GM12874 (cell line): ENCODE data around the gene ZNF212.
A peak's percentile ranks its signal among the peaks of the same experiment; 100 is the strongest.

Source experiments
- TF ChIP-seq, protein P1 (sequence below): IDR thresholded peaks from 2 replicates; pipeline ENCODE4 v1.5.1; 2011; ENCODE audit warnings: low read depth, mild to moderate bottlenecking, control low read depth, low read length, moderate library complexity; ENCODE audit not compliant: insufficient read depth

Gene ZNF212

DNA sequence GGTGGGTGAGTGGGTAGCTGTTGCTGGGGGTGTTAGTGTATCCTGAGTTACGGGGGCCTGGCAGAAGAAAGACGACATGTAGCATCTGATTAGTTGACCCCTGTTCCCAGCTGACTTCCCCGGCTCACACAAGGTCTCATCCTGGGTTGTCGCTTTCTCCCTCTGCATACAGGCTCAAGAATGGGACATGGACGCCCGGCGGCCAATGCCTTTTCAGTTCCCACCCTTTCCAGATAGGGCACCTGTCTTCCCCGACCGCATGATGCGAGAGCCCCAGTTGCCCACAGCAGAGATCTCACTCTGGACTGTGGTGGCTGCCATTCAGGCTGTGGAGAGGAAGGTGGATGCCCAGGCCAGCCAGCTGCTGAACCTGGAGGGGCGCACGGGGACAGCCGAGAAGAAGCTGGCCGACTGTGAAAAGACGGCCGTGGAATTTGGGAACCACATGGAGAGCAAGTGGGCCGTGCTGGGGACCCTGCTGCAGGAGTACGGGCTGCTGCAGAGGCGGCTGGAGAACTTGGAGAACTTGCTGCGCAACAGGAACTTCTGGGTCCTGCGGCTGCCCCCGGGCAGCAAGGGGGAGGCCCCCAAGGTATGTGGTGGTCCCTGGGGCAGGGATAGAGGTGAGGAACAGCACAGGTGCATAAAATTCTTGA is 41.2 kb upstream of the ZNF212 start:
- TF ChIP-seq, protein P1, sequence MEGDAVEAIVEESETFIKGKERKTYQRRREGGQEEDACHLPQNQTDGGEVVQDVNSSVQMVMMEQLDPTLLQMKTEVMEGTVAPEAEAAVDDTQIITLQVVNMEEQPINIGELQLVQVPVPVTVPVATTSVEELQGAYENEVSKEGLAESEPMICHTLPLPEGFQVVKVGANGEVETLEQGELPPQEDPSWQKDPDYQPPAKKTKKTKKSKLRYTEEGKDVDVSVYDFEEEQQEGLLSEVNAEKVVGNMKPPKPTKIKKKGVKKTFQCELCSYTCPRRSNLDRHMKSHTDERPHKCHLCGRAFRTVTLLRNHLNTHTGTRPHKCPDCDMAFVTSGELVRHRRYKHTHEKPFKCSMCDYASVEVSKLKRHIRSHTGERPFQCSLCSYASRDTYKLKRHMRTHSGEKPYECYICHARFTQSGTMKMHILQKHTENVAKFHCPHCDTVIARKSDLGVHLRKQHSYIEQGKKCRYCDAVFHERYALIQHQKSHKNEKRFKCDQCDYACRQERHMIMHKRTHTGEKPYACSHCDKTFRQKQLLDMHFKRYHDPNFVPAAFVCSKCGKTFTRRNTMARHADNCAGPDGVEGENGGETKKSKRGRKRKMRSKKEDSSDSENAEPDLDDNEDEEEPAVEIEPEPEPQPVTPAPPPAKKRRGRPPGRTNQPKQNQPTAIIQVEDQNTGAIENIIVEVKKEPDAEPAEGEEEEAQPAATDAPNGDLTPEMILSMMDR = no peak

DNA sequence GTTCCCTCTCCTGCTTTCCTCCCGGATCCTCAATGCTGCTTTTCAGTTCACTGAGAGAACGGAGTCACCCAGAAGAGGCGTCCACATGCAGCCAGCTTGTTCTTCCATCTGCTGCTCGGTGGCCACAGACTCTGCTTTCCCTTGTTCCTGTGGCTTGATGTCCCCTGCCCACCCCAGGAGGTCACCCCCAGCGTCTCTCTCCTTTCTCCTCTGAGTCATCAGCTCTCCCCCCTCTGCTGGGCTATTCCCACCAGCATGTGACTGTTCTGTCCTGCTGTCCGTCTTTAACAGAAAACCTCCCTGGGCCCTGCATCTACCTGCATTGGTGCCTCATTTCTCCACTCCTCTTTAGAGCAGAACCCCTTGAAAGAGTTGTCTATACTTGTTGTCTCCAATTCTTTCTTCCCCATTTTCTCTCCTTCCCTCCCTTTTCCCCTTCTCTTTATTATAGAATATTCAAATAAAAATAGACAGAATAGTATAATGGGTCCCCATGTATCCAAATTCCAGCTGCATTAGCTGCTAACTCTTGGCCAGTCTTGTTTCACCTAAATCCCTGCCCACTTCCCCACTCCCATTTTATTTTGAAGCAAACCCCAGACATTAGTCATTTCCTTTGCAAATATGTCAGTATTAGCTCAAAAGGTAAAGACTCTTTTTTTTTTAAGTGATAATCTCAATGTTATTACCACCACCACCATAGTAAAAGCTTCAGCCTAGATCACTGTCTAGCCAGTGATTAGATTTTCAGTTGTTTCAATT is 40.0 kb upstream of the ZNF212 start:
- TF ChIP-seq, protein P1 = no peak

DNA sequence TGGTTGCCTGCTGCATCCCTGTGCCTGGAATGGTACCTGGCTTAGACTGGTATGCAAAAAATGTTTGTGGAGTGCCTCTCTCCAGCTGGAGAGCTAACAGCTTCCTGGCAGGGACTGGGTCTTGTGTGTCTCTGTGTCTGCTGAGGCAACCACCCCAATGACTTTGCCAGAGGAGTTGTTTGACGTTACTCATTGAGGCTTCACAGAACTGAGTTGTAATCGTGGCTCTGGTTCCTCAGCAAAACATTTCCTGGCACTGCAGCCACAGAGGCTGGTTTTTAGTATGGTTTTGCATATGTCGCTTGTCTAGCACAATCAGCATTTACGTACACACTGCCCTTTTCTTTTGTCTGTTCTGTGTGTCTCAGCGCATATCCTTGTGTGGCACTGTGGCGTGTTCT is 36.6 kb upstream of the ZNF212 start:
- TF ChIP-seq, protein P1 = no peak

DNA sequence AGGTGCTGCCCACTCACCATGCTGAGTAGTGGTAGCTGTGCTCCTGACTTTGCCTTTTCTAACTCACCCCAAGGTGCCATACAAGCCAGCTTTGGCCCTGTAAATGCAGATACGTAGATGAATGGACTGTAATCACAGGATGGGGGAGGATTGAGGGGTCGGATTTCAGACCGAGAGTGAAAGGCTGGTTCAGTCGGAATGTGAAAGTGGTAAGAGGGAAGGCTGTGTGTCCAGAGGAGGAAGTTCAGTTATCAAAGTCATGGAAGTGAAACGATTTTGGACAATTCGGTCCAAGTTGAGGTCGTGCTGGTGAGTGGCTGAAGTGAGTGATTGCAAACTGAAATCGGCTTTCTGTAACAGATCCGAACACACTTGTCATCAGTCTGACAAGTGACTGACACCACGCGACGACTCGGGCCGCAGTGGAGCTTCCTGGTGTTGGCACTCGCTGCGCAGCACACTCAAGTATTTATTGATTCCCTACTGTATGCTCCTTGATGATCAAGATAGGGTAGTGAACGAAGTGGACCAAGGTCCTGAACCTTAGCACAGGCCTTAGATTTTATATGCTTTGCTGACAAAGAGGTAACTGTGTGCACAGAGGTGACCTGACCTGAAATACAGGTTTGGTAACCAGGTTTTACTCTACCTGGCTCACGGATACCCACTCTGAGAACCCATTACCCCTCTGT is 33.6 kb upstream of the ZNF212 start:
- TF ChIP-seq, protein P1 = no peak

DNA sequence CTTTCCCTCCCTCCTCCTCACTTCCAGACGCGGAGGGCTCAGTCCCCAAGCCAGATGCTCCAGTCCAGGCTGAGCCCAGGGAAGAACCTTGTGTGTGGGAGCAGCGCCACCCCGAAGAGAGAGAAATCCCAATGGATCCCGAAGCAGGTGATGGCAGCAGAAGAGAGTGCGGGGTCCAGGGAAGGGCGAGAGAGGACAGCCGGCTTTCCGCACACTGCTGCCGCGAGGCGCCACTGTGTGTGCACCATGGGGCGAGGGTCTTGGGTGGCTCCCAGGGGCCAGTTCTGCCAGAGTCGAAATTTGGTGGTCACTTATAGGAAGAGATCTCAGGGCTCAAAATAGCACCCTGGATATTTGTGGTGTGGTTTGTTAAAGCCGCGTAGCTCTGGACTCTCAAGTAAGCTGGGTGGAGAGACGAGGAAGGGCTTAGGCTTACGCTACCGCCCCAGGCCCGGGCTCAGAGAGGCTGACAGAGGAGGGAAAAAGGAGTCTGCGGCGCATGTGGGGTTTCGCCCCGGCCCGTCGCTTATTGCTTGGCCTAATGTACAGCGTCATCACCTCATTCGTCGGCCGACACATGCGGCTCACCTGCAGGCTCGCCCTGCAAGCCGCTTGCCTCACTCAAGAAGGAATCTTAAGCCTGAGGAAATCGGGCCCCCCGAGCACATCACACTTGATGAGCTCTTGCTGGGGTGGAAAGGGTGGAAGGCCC is 32.0 kb upstream of the ZNF212 start:
- TF ChIP-seq, protein P1 = no peak

DNA sequence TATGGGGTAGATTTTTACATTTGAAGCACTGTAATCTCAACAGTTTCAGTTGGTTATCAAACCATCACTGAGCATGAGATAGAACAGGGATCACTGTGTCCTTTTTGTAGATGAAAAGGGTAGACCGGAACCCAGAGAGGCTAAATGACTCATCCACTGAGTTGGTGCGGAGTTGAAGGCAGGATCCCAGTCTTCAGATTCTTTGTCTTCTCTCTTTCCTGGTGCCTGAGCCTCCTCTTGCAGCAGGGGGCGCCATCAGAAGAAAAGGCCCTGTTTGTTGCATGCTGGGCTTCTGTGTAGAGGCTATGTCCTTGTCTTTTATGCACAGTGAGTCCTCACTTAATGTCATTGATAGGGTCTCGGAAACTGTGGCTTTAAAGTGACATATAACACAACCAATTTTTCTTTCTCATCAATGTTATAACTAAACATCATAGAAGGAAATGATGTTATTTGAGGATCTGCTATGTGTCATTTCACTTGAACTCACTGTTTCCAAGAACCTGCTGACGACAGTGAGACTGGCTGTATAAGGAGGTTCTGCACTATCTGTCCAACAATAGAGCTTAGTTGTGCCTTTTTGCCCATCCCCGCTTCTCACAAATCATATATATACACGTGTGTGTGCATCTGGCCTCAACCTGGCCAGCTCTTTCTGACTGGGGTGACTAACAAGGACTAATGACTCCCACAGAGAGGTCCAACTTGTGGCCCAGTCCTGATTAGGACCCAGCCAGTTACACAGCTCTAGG is 29.8 kb upstream of the ZNF212 start:
- TF ChIP-seq, protein P1 = peak; percentile 71
